IMR-90 (cell line): Measurements from ENCODE around the gene SRI. TPM values are rescaled to one million over a fixed set of nuclear protein-coding genes. Genes with fewer than 3 reads are reported as not detected.

ENCODE experiments used
- ATAC-seq: fragments of 200-7000 bp; cut with Tn5 transposase; 2 replicates; pipeline ENCODE4 v1.9.1; 2020; ENCODE audit warnings: low read depth, mild to moderate bottlenecking, moderate library complexity
- BruUV-seq: library from RNA; stranded (reverse); fragments of 400-500 nt; replicated peaks from 2 replicates; lab custom pipeline; 2021; lab: Mats Ljungman, UMichigan
- CTCF ChIA-PET: fragments of 300-600 bp; formaldehyde crosslinking; extraction: SDS; loops from one replicate; lab custom pipeline; 2021; ENCODE audit warnings: antibody characterized with exemption; lab: Yijun Ruan, JAX
- POLR2A ChIA-PET: fragments of 300-600 bp; sonication (Branson Sonifier 250); formaldehyde crosslinking; loops from one replicate; lab custom pipeline; 2022; ENCODE audit warnings: antibody characterized with exemption; ENCODE audit not compliant: unreplicated experiment; lab: Charles Lee
- DNase-seq: peaks from one replicate; pipeline ENCODE4 v3.0.0; 2013
- H2AFZ ChIP-seq: replicated peaks from 2 replicates; pipeline ENCODE3; 2013; ENCODE audit warnings: low read length, mild to moderate bottlenecking; ENCODE audit not compliant: poor library complexity
- H2AK5ac ChIP-seq: 2 replicates; pipeline ENCODE4 v1.6.1; 2013; ENCODE audit warnings: low read depth, low read length, inconsistent platforms
- H2AK9ac ChIP-seq: replicated peaks from 2 replicates; pipeline ENCODE3; 2013; ENCODE audit warnings: mild to moderate bottlenecking, low read depth, low read length, moderate library complexity; ENCODE audit not compliant: poor library complexity
- H2BK120ac ChIP-seq: 2 replicates; pipeline ENCODE4 v1.6.1; 2013; ENCODE audit warnings: low read depth, low read length, inconsistent platforms
- H2BK15ac ChIP-seq: 3 replicates; pipeline ENCODE4 v1.6.1; 2013; ENCODE audit warnings: low read depth, low read length, inconsistent platforms
- H2BK20ac ChIP-seq: 2 replicates; pipeline ENCODE4 v1.6.1; 2013; ENCODE audit warnings: low read depth, mild to moderate bottlenecking, inconsistent platforms, low read length, moderate library complexity
- H2BK5ac ChIP-seq: 2 replicates; pipeline ENCODE4 v1.6.1; 2013; ENCODE audit warnings: mild to moderate bottlenecking, low read depth, low read length, inconsistent platforms; ENCODE audit not compliant: poor library complexity, severe bottlenecking
- H3K14ac ChIP-seq: replicated peaks from 2 replicates; pipeline ENCODE4 v1.6.1; 2013; ENCODE audit warnings: low read depth, low read length, inconsistent platforms
- H3K18ac ChIP-seq: 2 replicates; pipeline ENCODE4 v1.6.1; 2013; ENCODE audit warnings: low read depth, low read length, control low read depth
- H3K23ac ChIP-seq: 2 replicates; pipeline ENCODE4 v1.6.1; 2013; ENCODE audit warnings: low read depth, low read length, inconsistent platforms
- H3K27ac ChIP-seq: 2 replicates; pipeline ENCODE4 v1.5.1; 2013; ENCODE audit warnings: mild to moderate bottlenecking, control low read depth, low read length; ENCODE audit not compliant: insufficient read depth
- H3K27me3 ChIP-seq: 2 replicates; pipeline ENCODE4 v1.6.1; 2013; ENCODE audit warnings: low read length; ENCODE audit not compliant: control insufficient read depth, insufficient read depth
- H3K36me3 ChIP-seq: 2 replicates; pipeline ENCODE4 v1.6.1; 2013; ENCODE audit warnings: low read length, mixed read lengths; ENCODE audit not compliant: control insufficient read depth, insufficient read depth
- H3K4ac ChIP-seq: 2 replicates; pipeline ENCODE4 v1.6.1; 2013; ENCODE audit warnings: low read depth, low read length, inconsistent platforms
- H3K4me1 ChIP-seq: 2 replicates; pipeline ENCODE4 v1.6.1; 2013; ENCODE audit warnings: low read length, mixed read lengths; ENCODE audit not compliant: control insufficient read depth, insufficient read depth
- H3K4me2 ChIP-seq: 2 replicates; pipeline ENCODE4 v1.6.1; 2013; ENCODE audit warnings: low read depth, mild to moderate bottlenecking, control low read depth, low read length, moderate library complexity
- H3K4me3 ChIP-seq: 2 replicates; pipeline ENCODE4 v1.5.1; 2013; ENCODE audit warnings: low read depth, mild to moderate bottlenecking, control low read depth, low read length, moderate library complexity; ENCODE audit not compliant: insufficient read depth
- H3K56ac ChIP-seq: 2 replicates; pipeline ENCODE4 v1.6.1; 2013; ENCODE audit warnings: low read length, inconsistent platforms; ENCODE audit not compliant: insufficient read depth; ENCODE audit errors: extremely low read depth
- H3K79me1 ChIP-seq, 2 experiments: 2 replicates each; pipeline ENCODE4 v1.6.1; 2013; ENCODE audit warnings: low read length in 2 of 2, inconsistent platforms in 1 of 2, low read depth in 1 of 2
- H3K9ac ChIP-seq: 2 replicates; pipeline ENCODE4 v1.6.1; 2013; ENCODE audit warnings: low read depth, low read length, control low read depth
- H3K9me1 ChIP-seq: 2 replicates; pipeline ENCODE4 v1.6.1; 2013; ENCODE audit warnings: low read length, inconsistent platforms; ENCODE audit not compliant: insufficient read depth
- H3K9me3 ChIP-seq: 2 replicates; pipeline ENCODE4 v1.6.1; 2013; ENCODE audit warnings: low read length; ENCODE audit not compliant: control insufficient read depth, insufficient read depth
- H4K20me1 ChIP-seq: 2 replicates; pipeline ENCODE4 v1.6.1; 2013; ENCODE audit warnings: low read length, inconsistent platforms; ENCODE audit not compliant: insufficient read depth
- H4K5ac ChIP-seq: 2 replicates; pipeline ENCODE4 v1.6.1; 2013; ENCODE audit warnings: mild to moderate bottlenecking, low read depth, low read length, control low read depth
- H4K8ac ChIP-seq, 2 experiments: 2 replicates each; pipeline ENCODE4 v1.6.1; 2013; ENCODE audit warnings: low read depth in 2 of 2, low read length in 2 of 2, control low read depth in 1 of 2, inconsistent platforms in 1 of 2
- H4K91ac ChIP-seq: 2 replicates; pipeline ENCODE4 v1.6.1; 2013; ENCODE audit warnings: low read depth, low read length, inconsistent platforms; ENCODE audit not compliant: insufficient read depth
- BHLHE40 ChIP-seq: fragments of 150-350 bp; IDR thresholded peaks from 2 replicates; pipeline ENCODE4 v1.6.1; 2016; ENCODE audit warnings: mild to moderate bottlenecking, low read depth, low read length
- CEBPB ChIP-seq: IDR thresholded peaks from 2 replicates; pipeline ENCODE4 v1.6.1; 2012; ENCODE audit warnings: low read depth, low read length, improper control_type of control experiment
- CTCF ChIP-seq: conservative IDR thresholded peaks from 2 replicates; pipeline ENCODE4 v1.5.1; 2012; ENCODE audit warnings: mild to moderate bottlenecking, low read depth, low read length, improper control_type of control experiment
- FOS ChIP-seq: fragments of 150-350 bp; IDR thresholded peaks from 2 replicates; pipeline ENCODE4 v1.6.1; 2016; ENCODE audit warnings: low read depth, low read length
- MAFK ChIP-seq: IDR thresholded peaks from 2 replicates; pipeline ENCODE4 v1.6.1; 2012; ENCODE audit warnings: low read depth, low read length, improper control_type of control experiment
- MAZ ChIP-seq: IDR thresholded peaks from 2 replicates; pipeline ENCODE4 v1.6.1; 2012; ENCODE audit warnings: low read depth, mild to moderate bottlenecking, low read length, improper control_type of control experiment, moderate library complexity, borderline replicate concordance
- MXI1 ChIP-seq: IDR thresholded peaks from 2 replicates; pipeline ENCODE4 v1.6.1; 2012; ENCODE audit warnings: low read depth, mild to moderate bottlenecking, low read length, moderate library complexity, borderline replicate concordance
- RAD21 ChIP-seq: IDR thresholded peaks from 2 replicates; pipeline ENCODE4 v1.6.1; 2012; ENCODE audit warnings: low read length, improper control_type of control experiment
- RCOR1 ChIP-seq: IDR thresholded peaks from 2 replicates; pipeline ENCODE4 v1.6.1; 2012; ENCODE audit warnings: mild to moderate bottlenecking, low read length, improper control_type of control experiment; ENCODE audit not compliant: insufficient replicate concordance
- SMC3 ChIP-seq: fragments of 150-350 bp; IDR thresholded peaks from 2 replicates; pipeline ENCODE4 v1.6.1; 2016; ENCODE audit warnings: low read depth, mild to moderate bottlenecking, antibody characterized with exemption, low read length, moderate library complexity
- USF2 ChIP-seq: fragments of 150-350 bp; IDR thresholded peaks from 2 replicates; pipeline ENCODE4 v1.6.1; 2017; ENCODE audit warnings: mild to moderate bottlenecking, antibody characterized with exemption, low read length, low read depth
- WGBS, 2 experiments: methylation state at CpG; one replicate each; pipeline versions ENCODE4 v1.1.5 to v1.1.7; 2013; ENCODE audit warnings: missing lambda C conversion rate in 2 of 2; ENCODE audit not compliant: insufficient read length in 1 of 2; ENCODE audit errors: extremely low coverage in 2 of 2; 5-methylcytosine and 5-hydroxymethylcytosine counted together
- dilution Hi-C: fragments of 300-500 bp; cut with HindIII; formaldehyde crosslinking; loops from one replicate; pipeline ENCODE4 v1.14.3; 2018; ENCODE audit warnings: low sequenced_read_pairs; ENCODE audit not compliant: unreplicated experiment
- in situ Hi-C: fragments of 300-500 bp; cut with MboI; formaldehyde crosslinking; loops from 3 replicates; pipeline ENCODE4 v1.14.3; 2019; ENCODE audit warnings: low sequenced_read_pairs, inconsistent platforms, mixed read lengths
- intact Hi-C: fragments of 100-400 bp; cut with micrococcal nuclease; formaldehyde crosslinking; loops from 2 replicates; pipeline ENCODE4 v1.10.0; 2022
- polyA plus RNA-seq, 3 experiments: library from polyadenylated mRNA; depleted of rRNA; stranded (reverse); fragments of >200 nt; gene quantifications; 2 replicates each; pipeline ENCODE4 v1.2.3, GENCODE V29; 2012; ENCODE audit warnings: low replicate concordance in 1 of 3
- total RNA-seq: library from RNA; depleted of rRNA; stranded (reverse); fragments of >200 nt; gene quantifications from 2 replicates; pipeline ENCODE4 v1.2.3, GENCODE V29; 2012

The SRI gene
- total and polyA plus RNA-seq, 2 of the 4 experiments (the other 2 are of a cell fraction) = 83.3 to 115 TPM

- WGBS, 2 experiments = no CpG with 5 or more reads among the region's 4 CpGs
- no peaks in the 10 kb centered on the region for H3K27me3 ChIP-seq
- no peak overlapping the region for H3K4ac ChIP-seq
- H3K9ac ChIP-seq = no peak overlapping the region
- H3K14ac ChIP-seq = no peak overlapping the region
- no peak overlapping the region for H4K91ac ChIP-seq
- no peak overlapping the region for H2BK20ac ChIP-seq
- no peak overlapping the region for H4K5ac ChIP-seq
- no peaks in the 10 kb centered on the region for H4K20me1 ChIP-seq
- H3K56ac ChIP-seq = no peak overlapping the region
- H2AK5ac ChIP-seq = no peak overlapping the region
- no peak overlapping the region for H3K23ac ChIP-seq
- no peak overlapping the region for H2BK5ac ChIP-seq
- no peak overlapping the region for H2AK9ac ChIP-seq
- BruUV-seq = no TSS peak
- TF ChIP-seq SMC3 (no peak), USF2 (no peak), MXI1 (no peak), CTCF (no peak), CEBPB (no peak), MAFK (no peak), FOS (no peak), RAD21 (no peak), RCOR1 (no peak), MAZ (no peak), BHLHE40 (no peak)
- in situ Hi-C loops = no loop called here
- H2AFZ ChIP-seq = no peak overlapping the region
- H3K9me1 ChIP-seq = no peaks in the 10 kb centered on the region
- no peak overlapping the region for H3K18ac ChIP-seq
- H3K4me2 ChIP-seq = no peak overlapping the region
- no peak for DNase-seq
- H3K4me3 ChIP-seq = no peak overlapping the region
- no peaks in the 10 kb centered on the region for H3K79me1 ChIP-seq
- no peaks in the 10 kb centered on the region for H3K9me3 ChIP-seq
- ATAC-seq = no peak
- POLR2A ChIA-PET = no interaction called here
- H4K8ac ChIP-seq = no peak overlapping the region
- H3K4me1 ChIP-seq = peaks cover 2% of the 10 kb centered on the region
- H2BK15ac ChIP-seq = no peak overlapping the region
- dilution Hi-C loops = no loop called here
- CTCF ChIA-PET = interaction anchor here (1.3 kb wide), 1 partner anchor 9 kb away, joined by 3 read pairs; no protein-coding TSS in a partner anchor
- H3K27ac ChIP-seq = no peak overlapping the region
- H3K36me3 ChIP-seq = peaks cover 27% of the 10 kb centered on the region
- intact Hi-C loops = no loop called here
- H2BK120ac ChIP-seq = no peak overlapping the region
These were observed 16.4 kb downstream of the SRI start for GRCh38 chr7:88203401-88203800.
